RWPE1 (cell line): Measurements from ENCODE around the gene CCT7.

Experiments
- CTCF ChIA-PET: fragments of 350-600 bp; sonication (Branson Sonifier 250); formaldehyde crosslinking; extraction: SDS; loops from one replicate; lab custom pipeline; 2021; lab: Yijun Ruan, JAX
- POLR2A ChIA-PET: fragments of 400-600 bp; formaldehyde crosslinking; extraction: SDS; loops from one replicate; lab custom pipeline; 2020; ENCODE audit warnings: antibody characterized with exemption; ENCODE audit not compliant: low non-redundant PET; lab: Yijun Ruan, JAX
- DNase-seq: peaks from one replicate; pipeline ENCODE4 v3.0.0; 2012; ENCODE audit warnings: low spot score
- H3K27ac ChIP-seq: fragments of 450-650 bp; 2 replicates; pipeline ENCODE4 v1.5.1; 2017
- CTCF ChIP-seq: fragments of 450-650 bp; conservative IDR thresholded peaks from 2 replicates; pipeline ENCODE4 v1.5.1; 2017; ENCODE audit warnings: low read depth, mild to moderate bottlenecking

CCT7 gene

DNA sequence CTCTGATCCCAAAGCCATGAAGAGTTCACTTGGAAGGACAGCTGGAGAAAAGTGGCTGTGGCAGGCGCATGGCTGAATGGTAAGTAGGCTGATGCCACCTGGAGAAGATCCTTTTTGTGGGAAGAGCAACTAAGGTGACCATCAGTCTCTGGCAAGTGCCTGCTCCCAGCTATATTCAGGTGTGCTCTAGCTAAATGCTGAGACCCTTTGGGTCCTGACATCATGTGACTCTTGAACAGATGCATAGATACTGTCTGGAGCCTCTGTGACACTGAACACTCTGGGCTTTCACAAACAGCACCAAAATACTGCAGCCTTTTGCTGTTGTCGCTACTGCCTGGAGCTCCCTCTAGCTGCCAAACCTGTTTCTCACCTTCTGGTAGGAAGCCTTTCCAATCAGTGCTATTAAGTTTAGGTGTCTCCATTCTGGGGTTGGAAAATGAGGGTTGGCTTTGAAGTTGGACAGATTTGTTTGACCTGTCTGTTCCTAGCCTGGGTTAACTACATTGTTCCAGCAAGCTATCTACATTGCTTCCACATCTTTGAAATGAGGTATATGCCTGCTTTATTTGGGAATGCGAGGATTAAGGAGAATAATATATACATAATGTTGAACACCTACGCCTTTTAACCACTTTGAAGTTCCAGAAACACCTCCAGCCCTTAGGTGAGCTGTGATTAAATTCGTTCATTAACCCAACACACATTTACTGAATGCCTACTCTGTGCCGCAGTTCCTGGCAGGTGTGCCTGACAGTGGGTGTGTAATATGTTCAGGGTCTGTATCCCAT lies 56.1 kb downstream of the CCT7 start:
- ChIA-PET POLR2A (no interaction called here), CTCF (interaction anchor here (0.6 to 1.0 kb wide), 4 partner anchors 12 to 54 kb away, joined by 3 read pairs; no protein-coding TSS in a partner anchor)
- TF ChIP-seq CTCF: peak; percentile 42
- no peak for DNase-seq
- H3K27ac ChIP-seq: no peak overlapping the region

DNA sequence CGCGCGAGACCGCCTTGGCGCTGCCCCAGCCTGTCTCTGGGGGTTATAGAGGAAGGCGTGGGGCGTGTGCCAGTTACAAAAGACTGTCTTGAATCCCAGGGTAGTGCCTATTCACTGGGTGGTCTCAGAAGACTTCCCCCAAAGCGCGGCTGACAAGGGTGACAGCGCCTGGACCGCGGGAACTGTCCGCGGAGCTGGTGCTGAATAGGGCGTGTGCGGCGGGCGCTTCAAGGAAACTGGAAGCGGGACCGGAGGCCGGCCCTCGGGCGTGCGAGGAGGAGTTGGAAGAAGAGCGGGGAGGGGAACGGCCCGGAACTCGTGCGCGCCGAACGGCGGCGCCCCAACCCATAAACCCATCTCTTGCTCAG lies 57.0 kb downstream of the CCT7 start:
- TF ChIP-seq CTCF: no peak
- CTCF ChIA-PET: interaction anchor here (0.5 to 1.0 kb wide), 3 partner anchors 13 to 46 kb away, joined by 3 read pairs; no protein-coding TSS in a partner anchor
- H3K27ac ChIP-seq: no peak overlapping the region
- DNase-seq: peak; percentile 72
- POLR2A ChIA-PET: no interaction called here

DNA sequence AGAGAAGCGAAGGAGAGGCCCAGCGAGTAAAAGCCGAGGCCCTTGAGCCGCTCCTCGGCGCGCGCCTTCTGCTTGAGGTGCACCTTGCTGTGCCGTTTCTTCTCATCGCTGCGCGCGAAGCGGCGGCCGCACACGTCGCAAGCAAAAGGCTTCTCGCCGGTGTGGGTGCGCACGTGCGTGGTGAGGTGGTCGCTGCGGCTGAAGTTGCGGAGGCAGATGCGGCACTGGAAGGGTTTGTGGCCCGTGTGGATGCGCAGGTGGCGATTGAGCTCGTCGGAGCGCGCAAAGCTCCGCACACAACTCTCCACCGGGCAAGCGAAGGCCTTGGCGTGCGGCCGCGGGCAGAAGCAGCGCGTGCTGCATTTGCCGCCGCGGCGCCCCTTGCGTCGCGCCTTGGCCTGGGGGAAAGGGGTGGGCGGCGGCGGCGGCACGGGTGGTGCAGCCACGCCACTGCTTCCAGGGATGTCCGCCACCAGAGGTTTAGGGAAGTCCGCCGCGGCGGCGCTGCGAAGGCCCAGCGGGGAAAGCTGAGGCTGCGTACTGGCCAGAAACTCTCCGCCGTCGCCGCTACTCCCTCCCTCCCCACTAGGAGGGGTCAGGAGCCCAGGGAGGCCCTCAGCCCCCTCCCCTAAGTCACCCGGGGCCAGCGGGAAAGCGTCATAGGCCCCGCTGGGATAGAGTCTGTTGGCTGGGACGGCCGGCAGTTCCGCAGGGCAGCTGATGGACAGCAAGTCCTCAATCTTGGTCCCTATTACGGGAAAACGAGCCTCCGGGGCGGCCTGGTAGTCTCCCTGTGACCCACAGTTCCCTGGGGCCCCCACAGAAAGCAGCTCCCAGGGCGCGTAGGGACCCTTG lies 57.6 kb downstream of the CCT7 start:
- TF ChIP-seq CTCF: no peak
- POLR2A ChIA-PET: no interaction called here
- no peak for DNase-seq
- CTCF ChIA-PET: interaction anchor here (0.5 to 1.2 kb wide), 4 partner anchors 13 to 47 kb away, joined by 3 to 7 read pairs (median 3); no protein-coding TSS in a partner anchor
- H3K27ac ChIP-seq: no peak overlapping the region

- ChIA-PET POLR2A (no interaction called here), CTCF (interaction anchor here (1.0 to 1.2 kb wide), 2 partner anchors 22 to 23 kb away, joined by 6 to 7 read pairs; no protein-coding TSS in a partner anchor)
- no peak for DNase-seq
- H3K27ac ChIP-seq: no peak overlapping the region
- no peak for TF ChIP-seq CTCF
Measured at GRCh38 chr2:73292316-73292905, 58.3 kb downstream of the CCT7 start.

- no peak for DNase-seq
- no peak for TF ChIP-seq CTCF
- H3K27ac ChIP-seq: no peak overlapping the region
- ChIA-PET POLR2A (no interaction called here), CTCF (interaction anchor here (1.0 to 1.2 kb wide), 2 partner anchors 23 to 24 kb away, joined by 6 to 7 read pairs; no protein-coding TSS in a partner anchor)
Measured at GRCh38 chr2:73292906-73293533, 58.9 kb downstream of the CCT7 start.
